DMS53 (cell line): ENCODE measurements around the gene BAZ2A.
"Not testable (repeated sequence)": the region's sequence is repeated elsewhere in the genome, so short reads cannot be mapped to it uniquely, and the experiment has no call there.

Experiments used
- DNase-seq: peaks from one replicate; lab custom pipeline; 2025; lab: John Stamatoyannopoulos, UW

The BAZ2A gene

GRCh38 chr12:56593909-56594621, 36.1 kb downstream of the BAZ2A start:
- DNase-seq, result peak; percentile 80

- no peak for DNase-seq
These were observed 38.2 kb downstream of the BAZ2A start for GRCh38 chr12:56591961-56592360.

- DNase-seq, result peak; percentile 89
These were observed 39.0 kb downstream of the BAZ2A start for GRCh38 chr12:56591126-56591525.

GRCh38 chr12:56590237-56590830, 39.8 kb downstream of the BAZ2A start:
- peak; percentile 52 for DNase-seq

GRCh38 chr12:56589783-56590182, 40.3 kb downstream of the BAZ2A start:
- no peak for DNase-seq

GRCh38 chr12:56585098-56585497, 45.0 kb downstream of the BAZ2A start:
- DNase-seq, result no peak

- no peak for DNase-seq
These were observed 48.5 kb downstream of the BAZ2A start for GRCh38 chr12:56581418-56582145.

- no peak for DNase-seq
These were observed 51.1 kb downstream of the BAZ2A start for GRCh38 chr12:56578983-56579546.

GRCh38 chr12:56577248-56577647, 52.9 kb downstream of the BAZ2A start:
- DNase-seq, result not testable (repeated sequence)

GRCh38 chr12:56574210-56574609, 55.9 kb downstream of the BAZ2A start:
- no peak for DNase-seq

- no peak for DNase-seq
These were observed 57.8 kb downstream of the BAZ2A start for GRCh38 chr12:56572288-56572687.

- no peak for DNase-seq
These were observed 59.0 kb downstream of the BAZ2A start for GRCh38 chr12:56571121-56571520.

GRCh38 chr12:56568146-56568545, 62.0 kb downstream of the BAZ2A start:
- no peak for DNase-seq

GRCh38 chr12:56565510-56566101, 64.5 kb downstream of the BAZ2A start:
- DNase-seq, result peak; percentile 70

GRCh38 chr12:56551070-56551469, 79.1 kb downstream of the BAZ2A start:
- no peak for DNase-seq

- DNase-seq, result no peak
These were observed 83.4 kb downstream of the BAZ2A start for GRCh38 chr12:56546680-56547079.
